Left ventricle myocardium inferior (tissue), 1 donor: Measurements from ENCODE around the gene PCDHGB6. TPM values are rescaled to one million over a fixed set of nuclear protein-coding genes. Genes with fewer than 3 reads are reported as not detected.
A peak's percentile ranks its signal among the peaks of the same experiment; 100 is the strongest.
"Not testable (repeated sequence)": the region's sequence is repeated elsewhere in the genome, so short reads cannot be mapped to it uniquely, and the experiment has no call there.

Experiments used
- DNase-seq: peaks from one replicate; pipeline ENCODE4 v3.0.0-alpha.2; 2020
- H3K27ac ChIP-seq: fragments of 200-600 bp; replicated peaks from 2 replicates; pipeline ENCODE4 v1.8.0; 2021
- H3K27me3 ChIP-seq: fragments of 200-600 bp; 2 replicates; pipeline ENCODE4 v1.8.0; 2021; ENCODE audit warnings: low read depth
- H3K36me3 ChIP-seq: fragments of 200-600 bp; 2 replicates; pipeline ENCODE4 v1.8.0; 2021
- H3K4me1 ChIP-seq: fragments of 200-600 bp; 2 replicates; pipeline ENCODE4 v1.8.0; 2021
- H3K4me3 ChIP-seq: fragments of 200-600 bp; 2 replicates; pipeline ENCODE4 v1.8.0; 2021; ENCODE audit warnings: mild to moderate bottlenecking, moderate library complexity
- H3K9me3 ChIP-seq: fragments of 200-600 bp; replicated peaks from 2 replicates; pipeline ENCODE4 v1.8.0; 2021
- CTCF ChIP-seq: fragments of 200-600 bp; IDR thresholded peaks from 2 replicates; pipeline ENCODE4 v1.8.0; 2021; ENCODE audit warnings: antibody characterized with exemption, mild to moderate bottlenecking, borderline replicate concordance
- intact Hi-C: fragments of 100-400 bp; cut with micrococcal nuclease; formaldehyde crosslinking; loops from one replicate; pipeline ENCODE4 v1.11.0; 2022
- long read RNA-seq: library from polyadenylated mRNA; unstranded; transcript quantifications from one replicate; pipeline ENCODE4 v2.0.0, GENCODE V29; 2021
- total RNA-seq: library from RNA; stranded (reverse); fragmentation: NEBNext Ultra II Directional; extraction: Animal tissue kit (Norgen Biotek cat#: 25700); gene quantifications from one replicate; pipeline ENCODE4 v1.2.1, GENCODE V29; 2021
- donor health status: DM: no; HTN: yes; CAD: no; lungs with severe emphysema.

The PCDHGB6 gene
- total RNA-seq: 5.0 TPM
- long read RNA-seq, full-length matches to known transcripts: 2 of 2 reads
- long read RNA-seq, partial matches to known transcripts: 0 of 2 reads
- long read RNA-seq, other reads (novel, unspliced or antisense): 0 of 2 reads

GRCh38 chr5:141407790-141408505 lies at the start of gene PCDHGB6:
TSS of gene PCDHGB6 (plus strand) at chr5:141408021. CDS start at chr5:141408203, 182 bp downstream.
- peak within 1 kb of the TSS; percentile 68 for H3K27ac ChIP-seq
- TF ChIP-seq CTCF: peak; percentile 72
- peaks cover 100% of the 10 kb centered on the region for H3K9me3 ChIP-seq
- H3K4me1 ChIP-seq: peaks cover 22% of the 10 kb centered on the region
- peak; percentile 52 for DNase-seq
- H3K27me3 ChIP-seq, intact Hi-C loops: not testable (repeated sequence)
- peak within 1 kb of the TSS; percentile 58 for H3K4me3 ChIP-seq
- H3K36me3 ChIP-seq: peaks cover 54% of the 10 kb centered on the region

- H3K36me3 ChIP-seq: peaks cover 31% of the 10 kb centered on the region
- H3K4me3 ChIP-seq: peak within 1 kb of the TSS; percentile 53
- intact Hi-C loops: no loop called here
- H3K27me3 ChIP-seq: no peaks in the 10 kb centered on the region
- no peak for DNase-seq
- TF ChIP-seq CTCF: peak; percentile 64
- H3K27ac ChIP-seq: peak within 1 kb of the TSS; percentile 59
- peaks cover 52% of the 10 kb centered on the region for H3K4me1 ChIP-seq
- peaks cover 99% of the 10 kb centered on the region for H3K9me3 ChIP-seq
Observed at GRCh38 chr5:141359790-141360426, 47.9 kb upstream of the PCDHGB6 start, which contains the start of gene PCDHGB2. TSS of gene PCDHGB2 (plus strand) at chr5:141359994. CDS start at chr5:141360136, 142 bp downstream.

- no peak for DNase-seq
- intact Hi-C loops: no loop called here
- TF ChIP-seq CTCF: no peak
- Histone ChIP-seq H3K4me3 (peak overlapping the region; percentile 53), H3K4me1 (peaks cover 47% of the 10 kb centered on the region), H3K9me3 (peaks cover 99% of the 10 kb centered on the region), H3K27ac (peak overlapping the region; percentile 59), H3K36me3 (peaks cover 31% of the 10 kb centered on the region), H3K27me3 (no peaks in the 10 kb centered on the region)
Observed at GRCh38 chr5:141360685-141361084, 47.1 kb upstream of the PCDHGB6 start.

GRCh38 chr5:141362719-141363118 lies 45.1 kb upstream of the PCDHGB6 start:
- no peak for DNase-seq
- Histone ChIP-seq H3K36me3 (peaks cover 30% of the 10 kb centered on the region), H3K4me3 (no peak overlapping the region), H3K4me1 (peaks cover 37% of the 10 kb centered on the region), H3K27me3 (no peaks in the 10 kb centered on the region), H3K9me3 (peaks cover 99% of the 10 kb centered on the region), H3K27ac (no peak overlapping the region)
- no peak for TF ChIP-seq CTCF
- intact Hi-C loops: no loop called here

- peaks cover 98% of the 10 kb centered on the region for H3K9me3 ChIP-seq
- peak within 1 kb of the TSS; percentile 45 for H3K27ac ChIP-seq
- TF ChIP-seq CTCF: peak; percentile 51
- peak within 1 kb of the TSS; percentile 47 for H3K4me3 ChIP-seq
- intact Hi-C loops: no loop called here
- H3K27me3 ChIP-seq: no peaks in the 10 kb centered on the region
- peaks cover 30% of the 10 kb centered on the region for H3K36me3 ChIP-seq
- no peak for DNase-seq
- H3K4me1 ChIP-seq: peaks cover 42% of the 10 kb centered on the region
Observed at GRCh38 chr5:141363952-141364660, 43.7 kb upstream of the PCDHGB6 start, which contains the start of gene PCDHGA5. TSS of gene PCDHGA5 (plus strand) at chr5:141364162. CDS start at chr5:141364331, 169 bp downstream.
